Suprapubic skin (tissue), 4 donors: Measurements from ENCODE around the gene DIP2C.

ENCODE experiments used
- CTCF ChIP-seq, 2 donors: fragments of 200-600 bp in 1 of 2; fragments of 450-650 bp in 1 of 2; sonication (generic) in 1 of 2; IDR thresholded peaks; one replicate each; pipeline ENCODE4 v1.5.1; 2016 to 2019; ENCODE audit warnings: antibody characterized with exemption in 2 of 2, mild to moderate bottlenecking in 1 of 2, moderate library complexity in 1 of 2
- POLR2A ChIP-seq, 2 donors: fragments of 450-650 bp; IDR thresholded peaks; one replicate each; pipeline ENCODE4 v1.6.1; 2017; ENCODE audit warnings: antibody characterized with exemption in 2 of 2, mild to moderate bottlenecking in 2 of 2, moderate library complexity in 2 of 2
- POLR2AphosphoS5 ChIP-seq, 3 donors: sonication (generic); formaldehyde crosslinking; IDR thresholded peaks; one replicate each; pipeline ENCODE4 v1.6.1; 2017; ENCODE audit warnings: antibody characterized with exemption in 3 of 3

DNA sequence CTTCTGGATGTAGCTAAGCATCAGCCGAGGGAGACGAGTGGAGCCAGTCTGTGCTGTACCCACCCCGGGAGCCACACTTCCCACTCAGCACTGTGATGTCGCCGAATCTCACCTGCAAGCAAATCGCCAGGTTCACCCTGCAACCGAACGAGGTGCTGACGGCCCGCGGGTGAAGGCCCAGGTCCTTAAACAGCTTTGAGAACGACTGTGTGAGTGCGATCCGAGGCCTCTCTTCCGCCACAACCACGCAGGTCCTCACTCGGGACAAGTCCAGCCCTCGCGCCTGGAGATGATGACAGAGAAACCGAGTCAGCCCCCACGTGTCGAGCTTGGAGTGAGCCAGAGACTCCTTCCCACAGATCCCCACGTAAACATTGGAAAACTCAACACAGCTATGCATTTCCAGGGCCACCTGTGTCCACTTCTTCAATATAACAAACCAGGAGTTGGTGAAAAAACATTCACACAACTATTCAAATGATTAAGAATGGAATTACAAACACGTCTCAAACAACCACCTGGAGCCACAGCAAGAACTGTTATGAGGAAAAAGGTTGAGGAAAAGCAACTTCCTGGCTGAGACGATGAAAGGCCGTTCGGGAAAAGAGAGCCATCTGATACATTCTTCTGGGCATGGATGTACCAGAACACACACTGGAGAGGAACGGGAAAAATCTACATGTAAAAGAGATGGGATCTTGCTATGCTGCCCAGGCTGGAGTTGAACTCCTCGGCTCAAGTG, 362.4 kb downstream of the DIP2C start:
- TF ChIP-seq CTCF (IDR thresholded peaks at IDR 0.05), result no peak
- no peak for TF ChIP-seq POLR2A (IDR thresholded peaks at IDR 0.05)
- no peak for TF ChIP-seq POLR2AphosphoS5 (IDR thresholded peaks at IDR 0.05)
